M059J (cell line): ENCODE results near the gene COL9A3. TPM values are rescaled to one million over a fixed set of nuclear protein-coding genes. Genes with fewer than 3 reads are reported as not detected.
"Not testable (repeated sequence)": the region's sequence is repeated elsewhere in the genome, so short reads cannot be mapped to it uniquely, and the experiment has no call there.

Experiments
- DNase-seq: peaks from one replicate; pipeline ENCODE4 v3.0.0-alpha.2; 2012; ENCODE audit warnings: low read depth
- total RNA-seq: library from RNA; depleted of rRNA; stranded (reverse); fragments of >200 nt; shearing (Covaris generic); gene quantifications from 2 replicates; pipeline ENCODE4 v1.2.3, GENCODE V29; 2014

COL9A3 gene
- total RNA-seq, 1 experiment from 2014 or later: 0.17 TPM

DNA sequence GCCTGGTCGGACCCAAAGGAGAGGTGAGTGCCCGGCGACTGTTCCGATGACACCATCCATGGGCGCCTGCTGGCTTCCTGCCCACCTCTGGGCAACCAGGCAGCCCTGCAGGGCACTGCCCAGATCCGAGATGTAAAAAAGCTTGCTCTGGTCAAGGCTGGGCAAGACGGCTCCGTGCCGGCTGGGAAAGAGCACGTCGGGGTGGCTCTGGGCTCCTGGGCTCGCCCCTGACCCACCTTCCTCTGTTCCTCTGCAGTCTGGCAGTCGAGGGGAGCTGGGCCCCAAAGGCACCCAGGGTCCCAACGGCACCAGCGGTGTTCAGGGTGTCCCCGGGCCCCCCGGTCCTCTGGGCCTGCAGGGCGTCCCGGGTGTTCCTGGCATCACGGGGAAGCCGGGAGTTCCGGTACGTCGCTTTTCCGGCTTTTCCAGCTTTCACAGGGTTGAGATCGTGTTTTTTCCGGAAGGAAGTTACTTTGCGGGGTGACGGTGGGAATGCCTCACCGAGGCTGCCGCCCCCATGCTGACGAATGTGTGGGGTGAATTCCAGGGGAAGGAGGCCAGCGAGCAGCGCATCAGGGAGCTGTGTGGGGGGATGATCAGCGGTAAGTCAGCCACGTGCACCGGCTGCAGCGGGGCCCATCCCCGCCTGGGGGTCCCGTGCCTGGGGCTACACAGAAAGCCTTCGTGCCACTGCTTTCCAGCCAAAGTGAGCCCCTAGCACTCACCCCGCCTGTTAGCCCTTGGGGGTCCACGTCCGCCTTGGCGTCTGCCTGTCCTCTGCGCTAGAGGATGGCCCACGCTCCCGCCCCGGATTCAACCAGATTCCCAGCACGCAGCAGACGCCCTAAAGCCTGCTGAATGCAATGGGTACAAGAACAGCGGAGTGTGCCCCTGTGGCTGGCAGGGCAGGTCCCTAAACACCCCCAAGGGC, 19.3 kb downstream of the COL9A3 start:
- DNase-seq: no peak

DNA sequence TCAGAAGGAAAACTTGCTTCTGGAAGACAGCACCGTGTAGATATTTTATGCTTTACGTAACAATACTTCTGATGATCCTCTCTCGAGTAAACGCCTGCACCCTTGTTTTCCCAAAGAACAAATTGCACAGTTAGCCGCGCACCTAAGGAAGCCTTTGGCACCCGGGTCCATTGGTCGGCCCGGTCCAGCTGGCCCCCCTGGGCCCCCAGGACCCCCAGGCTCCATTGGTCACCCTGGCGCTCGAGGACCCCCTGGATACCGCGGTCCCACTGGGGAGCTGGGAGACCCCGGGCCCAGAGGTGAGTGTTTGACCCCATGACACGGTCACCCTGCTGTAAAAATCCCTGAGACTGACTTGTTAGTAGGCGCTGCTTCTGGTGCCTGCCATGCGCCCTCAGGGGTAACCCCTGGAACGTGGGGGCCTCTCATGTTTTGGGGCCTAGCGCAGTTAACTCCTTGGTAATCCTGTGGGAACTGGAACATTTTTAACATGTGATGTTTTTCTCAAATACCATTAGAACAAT, 20.2 kb downstream of the COL9A3 start:
- no peak for DNase-seq

DNA sequence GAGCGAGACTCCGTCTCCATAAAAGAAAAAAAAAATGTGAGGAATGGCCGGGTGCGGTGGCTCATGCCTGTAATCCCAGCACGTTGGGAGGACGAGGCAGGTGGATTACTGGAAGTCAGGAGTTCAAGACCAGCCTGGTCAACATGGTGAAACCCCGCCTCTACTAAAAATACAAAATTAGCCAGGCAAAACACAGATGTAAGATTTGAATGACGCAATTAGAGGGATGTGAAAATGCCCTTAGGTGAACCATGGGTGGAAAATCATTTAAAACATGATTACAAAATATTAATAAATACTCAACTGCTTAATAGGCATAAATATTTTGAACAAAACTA, 20.9 kb downstream of the COL9A3 start:
- DNase-seq: no peak

DNA sequence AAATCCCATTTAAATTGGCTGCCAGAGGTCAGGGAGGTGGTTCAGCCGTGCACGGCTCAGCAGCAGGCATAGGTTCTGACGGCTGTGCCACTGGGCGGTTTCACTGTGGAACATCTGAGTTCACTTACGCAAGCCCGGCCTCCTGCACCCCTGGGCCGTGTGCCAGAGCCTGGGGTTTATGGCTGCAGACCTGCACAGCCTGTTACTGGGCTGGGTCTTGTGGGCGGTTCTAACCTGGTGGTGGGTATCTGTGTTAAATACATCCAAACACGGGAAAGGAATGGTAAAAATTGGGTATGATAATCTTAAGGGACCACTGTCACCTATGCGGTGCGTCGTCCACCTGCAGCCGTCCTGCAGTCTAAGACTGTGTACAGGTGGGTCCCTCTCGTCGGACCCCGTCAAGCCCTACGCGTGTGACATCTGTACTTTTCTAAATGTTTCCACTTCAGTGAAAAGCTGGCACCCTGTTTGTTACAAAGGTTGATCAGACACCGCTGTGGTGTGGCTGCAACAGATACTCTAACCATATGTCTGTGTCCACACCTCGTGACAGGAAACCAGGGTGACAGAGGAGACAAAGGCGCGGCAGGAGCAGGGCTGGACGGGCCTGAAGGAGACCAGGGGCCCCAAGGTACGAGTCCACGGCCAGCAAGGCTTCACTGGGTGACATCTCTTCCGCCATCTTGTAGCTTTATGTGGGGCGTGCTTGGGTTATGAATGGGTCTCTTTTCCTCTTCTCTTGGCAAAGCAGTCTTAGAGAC, 21.5 kb downstream of the COL9A3 start:
- DNase-seq: peak; percentile 46

DNA sequence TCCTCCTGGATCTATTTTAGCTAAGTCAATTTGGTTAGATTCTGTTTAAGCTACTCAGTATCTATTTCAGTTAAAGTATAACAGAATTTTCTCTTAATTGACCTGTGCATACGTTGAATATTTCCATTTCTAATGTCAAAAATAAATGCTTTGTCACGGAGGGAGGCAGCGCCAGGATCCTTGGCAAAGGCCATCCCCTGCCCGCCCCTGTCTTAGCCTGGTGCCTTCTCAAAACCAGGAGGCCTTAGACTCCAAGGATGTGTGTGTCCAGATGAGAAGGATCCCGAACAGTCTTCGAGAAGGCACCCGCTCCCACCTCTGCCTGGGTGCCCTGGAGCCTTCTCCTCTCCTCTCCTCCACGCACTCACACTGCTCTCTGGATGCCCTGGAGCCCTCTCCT, 22.4 kb downstream of the COL9A3 start:
- no peak for DNase-seq

DNA sequence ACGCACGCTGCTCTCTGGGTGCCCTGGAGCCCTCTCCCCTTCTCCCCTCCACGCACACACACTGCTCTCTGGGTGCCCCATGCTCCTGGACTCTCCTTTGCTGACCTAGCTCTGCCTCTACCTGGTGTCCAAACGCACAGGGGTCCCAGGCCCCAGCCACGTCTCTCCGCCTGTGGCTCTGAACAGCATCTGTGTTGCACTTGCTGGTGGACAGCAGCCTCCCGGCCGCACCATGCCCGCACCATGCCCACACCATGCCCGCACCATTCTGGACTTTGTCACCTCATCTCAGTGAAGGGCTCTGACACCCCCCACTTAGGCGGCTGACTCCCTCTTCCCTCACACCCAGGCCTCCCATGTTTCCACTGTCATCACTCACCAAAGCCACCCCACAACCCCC, 23.0 kb downstream of the COL9A3 start:
- DNase-seq: no peak

DNA sequence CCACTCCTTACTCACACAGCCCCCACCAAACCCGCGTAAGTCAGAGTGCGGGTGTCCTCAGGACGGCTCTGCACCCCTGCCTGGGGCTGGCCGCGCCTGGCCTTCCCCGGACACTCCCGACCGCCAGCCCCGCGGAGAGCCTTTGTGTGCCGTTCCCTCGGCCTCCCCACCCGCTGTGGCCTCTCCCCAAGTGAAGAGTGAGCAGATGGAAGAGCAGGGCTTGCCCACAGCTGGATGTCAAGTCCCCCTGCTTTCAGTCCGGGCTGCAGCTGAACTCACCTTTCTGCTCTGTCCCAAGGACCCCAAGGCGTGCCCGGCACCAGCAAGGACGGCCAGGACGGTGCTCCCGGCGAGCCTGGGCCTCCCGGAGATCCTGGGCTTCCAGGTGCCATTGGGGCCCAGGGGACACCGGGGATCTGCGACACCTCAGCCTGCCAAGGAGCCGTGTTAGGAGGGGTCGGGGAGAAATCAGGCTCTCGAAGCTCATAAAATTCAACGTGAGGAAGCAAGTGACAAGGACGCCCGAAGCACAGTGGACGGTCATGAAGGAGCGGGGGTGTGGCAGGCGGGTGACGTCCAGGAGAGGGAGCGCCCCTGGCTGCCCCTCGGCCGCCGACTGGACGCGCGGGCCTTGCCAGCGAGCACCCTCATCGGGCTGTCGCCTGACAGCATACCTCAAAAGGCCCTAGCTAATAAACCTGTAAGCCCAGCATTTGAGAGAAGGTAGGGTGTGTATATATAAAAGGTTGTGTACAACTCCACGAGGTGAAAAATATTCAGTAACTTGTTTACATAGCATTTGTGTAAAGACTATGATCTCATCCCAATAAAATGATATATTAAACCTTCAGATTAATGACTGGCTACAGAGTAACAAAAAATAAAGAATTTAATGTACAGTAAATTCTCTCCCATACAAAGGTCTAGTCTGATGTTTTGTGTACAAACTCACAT, 23.7 kb downstream of the COL9A3 start:
- DNase-seq: no peak

GRCh38 chr20:62841705-62842212, 24.9 kb downstream of the COL9A3 start:
- no peak for DNase-seq

- no peak for DNase-seq
Measured at GRCh38 chr20:62843656-62844055, 26.8 kb downstream of the COL9A3 start.

DNA sequence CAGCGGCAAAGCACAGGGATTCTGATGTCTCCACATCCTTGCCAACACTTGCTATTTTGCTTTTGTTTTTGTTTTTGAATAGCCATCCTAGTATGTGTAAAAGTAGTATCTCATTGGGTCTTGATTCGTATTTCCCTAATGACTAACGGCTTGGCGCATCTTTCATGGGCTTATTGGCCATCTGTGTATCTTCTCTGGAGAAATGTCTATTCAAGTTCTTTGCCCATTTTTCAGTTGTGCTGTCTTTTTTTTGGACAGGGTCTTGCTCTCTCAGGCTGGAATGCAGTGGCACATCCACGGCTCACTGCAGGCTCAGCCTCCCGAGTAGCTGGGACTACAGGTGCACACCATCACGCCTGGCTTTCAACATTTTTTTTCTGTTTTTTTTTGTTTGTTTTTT, 27.3 kb downstream of the COL9A3 start:
- DNase-seq: no peak

GRCh38 chr20:62845416-62846160, 28.7 kb downstream of the COL9A3 start:
- DNase-seq: no peak

DNA sequence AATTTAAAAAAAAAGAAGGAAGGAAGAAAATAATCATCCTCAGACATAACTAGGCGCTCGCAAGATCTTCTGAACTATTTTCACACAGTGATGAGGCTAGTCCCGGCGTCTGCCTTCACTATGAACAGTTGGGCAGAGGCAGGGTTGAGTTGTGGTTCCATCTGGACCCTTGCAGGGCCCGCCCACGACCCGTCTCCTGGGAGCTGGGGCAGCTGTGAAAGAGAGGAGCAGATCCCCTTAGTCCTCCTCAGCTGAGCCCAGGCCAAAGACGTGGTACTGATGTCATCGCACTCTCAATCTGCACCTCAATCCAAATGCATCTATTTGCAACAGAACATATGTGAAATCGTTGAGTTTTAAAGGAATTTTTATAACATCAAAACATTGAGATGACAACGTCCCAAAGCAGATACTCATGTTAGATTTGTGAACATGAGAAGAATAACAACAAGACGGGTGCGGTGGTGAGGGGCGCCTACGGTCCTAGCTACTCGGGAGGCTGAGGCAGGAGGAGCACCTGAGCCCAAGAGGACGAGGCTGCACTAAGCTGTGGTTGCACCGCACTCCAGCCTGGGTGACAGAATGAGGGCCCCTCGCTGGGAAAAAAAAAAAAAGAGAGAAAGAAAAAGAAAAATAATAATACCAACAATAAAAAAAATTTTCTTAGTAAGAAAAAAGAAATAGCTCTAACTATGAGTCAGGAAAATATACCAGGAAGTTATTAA, 29.5 kb downstream of the COL9A3 start:
- DNase-seq: no peak

DNA sequence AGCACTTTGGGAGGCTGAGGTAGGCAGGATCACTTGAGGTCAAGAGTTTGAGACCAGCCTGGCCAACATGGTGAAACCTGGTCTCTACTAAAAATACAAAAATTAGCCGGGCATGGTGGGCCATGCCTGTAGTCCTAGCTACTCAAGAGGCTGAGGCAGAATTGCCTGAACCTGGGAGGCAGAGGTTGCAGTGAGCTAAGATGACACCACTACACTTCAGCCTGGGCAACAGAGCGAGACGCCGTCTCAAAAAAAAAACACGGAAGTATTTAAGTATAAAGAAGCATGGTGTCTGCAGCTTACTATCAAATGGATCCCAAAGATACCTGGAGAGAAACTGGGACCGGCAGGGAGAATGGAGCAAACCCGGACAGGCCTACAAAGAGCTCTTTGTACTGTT, 32.1 kb downstream of the COL9A3 start:
- not testable (repeated sequence) for DNase-seq

DNA sequence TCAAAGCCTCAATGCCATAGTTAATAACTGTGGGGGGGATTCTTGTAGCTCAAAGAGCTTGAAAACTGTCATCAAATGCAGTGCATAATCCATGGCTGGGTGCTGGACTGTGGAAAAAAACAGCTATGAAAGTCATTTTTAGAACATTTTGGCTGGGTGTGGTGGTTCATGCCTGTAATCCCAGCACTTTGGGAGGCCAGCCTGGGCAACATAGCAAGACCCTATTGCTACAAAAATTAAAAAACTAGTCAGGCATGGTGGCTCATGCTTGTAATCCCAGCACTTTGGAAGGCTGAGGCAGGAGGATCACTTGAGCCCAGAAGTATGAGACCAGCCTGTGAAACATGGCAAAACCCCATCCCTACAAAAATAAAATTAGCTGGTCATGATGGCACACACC, 32.6 kb downstream of the COL9A3 start:
- no peak for DNase-seq

DNA sequence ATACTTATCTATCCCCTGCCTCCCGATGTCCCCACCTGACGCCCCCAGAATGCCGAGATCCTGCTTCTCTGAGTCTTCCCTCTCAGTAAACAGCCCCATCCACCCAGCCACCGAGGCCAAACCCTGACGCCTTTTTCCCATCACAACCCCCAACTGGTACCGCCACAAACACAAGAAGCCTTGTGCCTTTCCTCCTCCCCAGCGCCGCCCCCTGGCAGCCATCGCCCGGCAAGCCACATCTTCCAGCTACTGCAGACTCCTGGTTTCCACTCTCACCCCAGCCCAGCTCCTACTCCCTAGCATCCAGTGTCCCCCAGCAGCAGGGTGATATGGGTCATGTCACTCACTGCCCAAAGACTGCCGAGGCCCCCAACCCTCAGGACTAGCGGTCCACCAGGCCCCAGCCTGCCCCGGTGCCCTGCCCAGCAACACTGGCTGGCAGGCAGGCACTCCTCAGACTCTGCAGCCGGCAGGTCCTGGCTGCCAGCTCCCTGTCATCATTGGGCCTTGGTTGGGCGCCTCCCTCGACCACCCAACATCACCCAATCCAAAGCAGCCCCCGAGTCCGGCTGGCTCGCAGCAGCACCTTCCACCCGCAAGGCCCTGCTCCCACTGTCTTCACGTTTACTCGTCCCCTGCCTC, 33.6 kb downstream of the COL9A3 start:
- DNase-seq: no peak

GRCh38 chr20:62852196-62852595, 35.3 kb downstream of the COL9A3 start:
- DNase-seq: no peak

DNA sequence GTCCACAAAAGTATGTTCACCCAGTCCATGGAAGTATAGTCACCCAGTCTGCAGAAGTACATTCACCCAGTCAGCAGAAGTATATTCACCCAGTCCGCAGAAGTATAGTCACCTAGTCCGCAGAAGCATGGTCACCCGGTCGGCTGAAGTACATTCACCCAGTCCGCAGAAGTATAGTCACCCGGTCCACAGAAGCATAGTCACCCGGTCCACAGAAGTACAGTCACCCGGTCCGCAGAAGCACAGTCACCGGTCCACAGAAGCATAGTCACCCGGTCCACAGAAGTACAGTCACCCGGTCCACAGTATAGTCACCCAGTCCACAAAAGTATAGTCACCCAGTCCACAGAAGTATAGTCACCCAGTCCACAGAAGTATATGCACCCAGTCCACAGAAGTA, 36.0 kb downstream of the COL9A3 start:
- DNase-seq: no peak

DNA sequence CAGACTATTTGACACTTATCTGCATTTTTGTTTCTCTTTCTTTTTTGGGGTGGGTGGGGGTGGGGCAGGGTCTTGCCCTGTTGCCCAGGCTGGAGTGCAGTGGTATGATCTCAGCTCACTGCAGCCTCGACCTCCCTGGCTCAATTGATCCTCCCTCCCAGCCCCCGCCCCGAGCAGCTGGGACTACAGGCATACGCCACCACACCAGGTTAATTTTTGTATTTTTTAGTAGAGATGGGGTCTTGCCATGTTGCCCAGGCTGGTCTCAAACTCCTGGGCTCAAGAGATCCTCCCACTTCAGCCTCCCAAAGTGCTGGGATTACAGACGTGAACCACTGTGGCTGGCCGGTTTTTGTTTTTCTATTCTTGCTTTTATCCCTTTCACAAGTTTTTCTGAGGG, 36.5 kb downstream of the COL9A3 start:
- DNase-seq: not testable (repeated sequence)

GRCh38 chr20:62854121-62854520, 37.3 kb downstream of the COL9A3 start:
- no peak for DNase-seq

DNA sequence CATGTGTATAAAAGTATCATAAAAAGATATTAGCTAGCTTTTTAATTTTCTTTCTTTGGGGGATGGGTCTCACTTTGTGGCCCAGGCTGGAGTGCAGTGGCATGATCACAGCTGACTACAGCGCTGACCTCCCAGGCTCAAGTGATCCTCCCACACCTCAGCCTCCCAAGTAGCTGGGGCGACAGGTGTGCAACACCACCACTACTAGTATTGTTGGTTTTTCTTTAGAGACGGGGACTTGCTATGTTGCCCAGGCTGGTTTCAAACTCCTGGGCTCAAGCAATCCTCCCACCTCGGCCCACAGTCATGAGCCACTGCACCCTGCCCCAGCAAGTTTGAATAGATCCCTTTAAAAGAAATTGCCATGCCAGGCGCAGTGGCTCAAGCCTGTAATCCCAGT, 38.3 kb downstream of the COL9A3 start:
- DNase-seq: no peak
